Jurkat, Clone E6-1 (cell line): Measurements from ENCODE around the gene UBXN10.
A peak's percentile ranks its signal among the peaks of the same experiment; 100 is the strongest.
"Not testable (repeated sequence)": the region's sequence is repeated elsewhere in the genome, so short reads cannot be mapped to it uniquely, and the experiment has no call there.

Experiments
- DNase-seq: peaks from one replicate; pipeline ENCODE4 v3.0.0-alpha.2; 2011; ENCODE audit warnings: low read depth, low spot score
- H3K4me3 ChIP-seq: 2 replicates; pipeline ENCODE4 v1.5.1; 2011; ENCODE audit warnings: mild to moderate bottlenecking, low read length, control low read depth, moderate library complexity

Gene UBXN10

GRCh38 chr1:20194757-20195461 is 9.0 kb downstream of the UBXN10 start:
- peak; percentile 48 for DNase-seq
- no peak overlapping the region for H3K4me3 ChIP-seq

- no peak for DNase-seq
- H3K4me3 ChIP-seq: no peak overlapping the region
These were observed 9.5 kb downstream of the UBXN10 start for GRCh38 chr1:20195462-20195780.

GRCh38 chr1:20197329-20197791 is 11.5 kb downstream of the UBXN10 start:
- DNase-seq: no peak
- H3K4me3 ChIP-seq: no peak overlapping the region

GRCh38 chr1:20198296-20198695 is 12.4 kb downstream of the UBXN10 start:
- no peak overlapping the region for H3K4me3 ChIP-seq
- DNase-seq: no peak

- no peak for DNase-seq
- no peak overlapping the region for H3K4me3 ChIP-seq
These were observed 13.0 kb downstream of the UBXN10 start for GRCh38 chr1:20198918-20199317.

GRCh38 chr1:20199403-20199802 is 13.5 kb downstream of the UBXN10 start:
- H3K4me3 ChIP-seq: no peak overlapping the region
- DNase-seq: no peak

- no peak for DNase-seq
These were observed 13.9 kb downstream of the UBXN10 start for GRCh38 chr1:20199840-20200239.

GRCh38 chr1:20200966-20201365 is 15.1 kb downstream of the UBXN10 start:
- no peak overlapping the region for H3K4me3 ChIP-seq
- DNase-seq: no peak

More at GRCh38 chr1:20199840-20200239, 13.9 kb downstream of the UBXN10 start:
- no peak overlapping the region for H3K4me3 ChIP-seq

GRCh38 chr1:20202166-20202565 is 16.3 kb downstream of the UBXN10 start:
- H3K4me3 ChIP-seq: no peak overlapping the region
- DNase-seq: no peak

GRCh38 chr1:20207546-20207945 is 21.6 kb downstream of the UBXN10 start:
- no peak overlapping the region for H3K4me3 ChIP-seq
- DNase-seq: no peak

- no peak for DNase-seq
- no peak overlapping the region for H3K4me3 ChIP-seq
These were observed 23.6 kb downstream of the UBXN10 start for GRCh38 chr1:20209471-20209870.

GRCh38 chr1:20210736-20211460 is 25.0 kb downstream of the UBXN10 start:
- no peak for DNase-seq
- no peak overlapping the region for H3K4me3 ChIP-seq

- no peak for DNase-seq
- no peak overlapping the region for H3K4me3 ChIP-seq
These were observed 25.6 kb downstream of the UBXN10 start for GRCh38 chr1:20211511-20211931.

- no peak for DNase-seq
- H3K4me3 ChIP-seq: no peak overlapping the region
These were observed 26.3 kb downstream of the UBXN10 start for GRCh38 chr1:20212085-20212684.

GRCh38 chr1:20212685-20213331 is 26.9 kb downstream of the UBXN10 start:
- peak; percentile 43 for DNase-seq
- H3K4me3 ChIP-seq: no peak overlapping the region

GRCh38 chr1:20215716-20216115 is 29.8 kb downstream of the UBXN10 start:
- H3K4me3 ChIP-seq: no peak overlapping the region
- no peak for DNase-seq

GRCh38 chr1:20216574-20216973 is 30.7 kb downstream of the UBXN10 start:
- peak; percentile 28 for DNase-seq
- H3K4me3 ChIP-seq: no peak overlapping the region

GRCh38 chr1:20219053-20219452 is 33.2 kb downstream of the UBXN10 start:
- not testable (repeated sequence) for DNase-seq, H3K4me3 ChIP-seq

- DNase-seq: no peak
- H3K4me3 ChIP-seq: no peak overlapping the region
These were observed 34.1 kb downstream of the UBXN10 start for GRCh38 chr1:20220036-20220435.

- no peak for DNase-seq
- H3K4me3 ChIP-seq: no peak overlapping the region
These were observed 37.2 kb downstream of the UBXN10 start for GRCh38 chr1:20223106-20223505.
